Lower leg skin (tissue), 3 donors: ENCODE data around the gene RIMBP3B.
"Not testable (repeated sequence)": the region's sequence is repeated elsewhere in the genome, so short reads cannot be mapped to it uniquely, and the experiment has no call there.

Experiments used
- POLR2A ChIP-seq, 2 donors: fragments of 450-650 bp; IDR thresholded peaks; one replicate each; pipeline ENCODE4 v1.6.1; 2016 to 2017; ENCODE audit warnings: antibody characterized with exemption in 2 of 2, mild to moderate bottlenecking in 1 of 2, moderate library complexity in 1 of 2
- TF ChIP-seq, protein P1 (sequence below), 3 donors: fragments of 450-650 bp; IDR thresholded peaks; one replicate each; pipeline ENCODE4 v1.5.1; 2016; ENCODE audit warnings: antibody characterized with exemption in 3 of 3, mild to moderate bottlenecking in 3 of 3, moderate library complexity in 2 of 3

GRCh38 chr22:21389480-21389879 is 5.9 kb downstream of the RIMBP3B start:
- TF ChIP-seq, protein P1, sequence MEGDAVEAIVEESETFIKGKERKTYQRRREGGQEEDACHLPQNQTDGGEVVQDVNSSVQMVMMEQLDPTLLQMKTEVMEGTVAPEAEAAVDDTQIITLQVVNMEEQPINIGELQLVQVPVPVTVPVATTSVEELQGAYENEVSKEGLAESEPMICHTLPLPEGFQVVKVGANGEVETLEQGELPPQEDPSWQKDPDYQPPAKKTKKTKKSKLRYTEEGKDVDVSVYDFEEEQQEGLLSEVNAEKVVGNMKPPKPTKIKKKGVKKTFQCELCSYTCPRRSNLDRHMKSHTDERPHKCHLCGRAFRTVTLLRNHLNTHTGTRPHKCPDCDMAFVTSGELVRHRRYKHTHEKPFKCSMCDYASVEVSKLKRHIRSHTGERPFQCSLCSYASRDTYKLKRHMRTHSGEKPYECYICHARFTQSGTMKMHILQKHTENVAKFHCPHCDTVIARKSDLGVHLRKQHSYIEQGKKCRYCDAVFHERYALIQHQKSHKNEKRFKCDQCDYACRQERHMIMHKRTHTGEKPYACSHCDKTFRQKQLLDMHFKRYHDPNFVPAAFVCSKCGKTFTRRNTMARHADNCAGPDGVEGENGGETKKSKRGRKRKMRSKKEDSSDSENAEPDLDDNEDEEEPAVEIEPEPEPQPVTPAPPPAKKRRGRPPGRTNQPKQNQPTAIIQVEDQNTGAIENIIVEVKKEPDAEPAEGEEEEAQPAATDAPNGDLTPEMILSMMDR (IDR thresholded peaks at IDR 0.05): not testable (repeated sequence)
- TF ChIP-seq POLR2A (IDR thresholded peaks at IDR 0.05): not testable (repeated sequence)
